Ishikawa (cell line): ENCODE data around the gene DGCR8.

Experiments
- CEBPB ChIP-seq: IDR thresholded peaks from 2 replicates; pipeline ENCODE4 v1.6.1; 2012
- EP300 ChIP-seq: IDR thresholded peaks from 2 replicates; pipeline ENCODE4 v1.6.1; 2012; ENCODE audit warnings: borderline replicate concordance
- MAX ChIP-seq: IDR thresholded peaks from 2 replicates; pipeline ENCODE4 v1.6.1; 2012
- RAD21 ChIP-seq: IDR thresholded peaks from 2 replicates; pipeline ENCODE4 v1.6.1; 2012; ENCODE audit warnings: low read depth
- REST ChIP-seq: IDR thresholded peaks from 2 replicates; pipeline ENCODE4 v1.6.1; 2012; ENCODE audit warnings: low read depth, mild to moderate bottlenecking
- TAF1 ChIP-seq: IDR thresholded peaks from 2 replicates; pipeline ENCODE4 v1.6.1; 2012; ENCODE audit warnings: low read depth, mild to moderate bottlenecking
- TCF12 ChIP-seq: IDR thresholded peaks from 2 replicates; pipeline ENCODE4 v1.6.1; 2012; ENCODE audit warnings: low read depth
- USF1 ChIP-seq: IDR thresholded peaks from 2 replicates; pipeline ENCODE4 v1.6.1; 2012
- ZBTB7A ChIP-seq: IDR thresholded peaks from 2 replicates; pipeline ENCODE4 v1.6.1; 2012; ENCODE audit warnings: low read depth

GRCh38 chr22:20094197-20094807 is 14.3 kb downstream of the DGCR8 start:
- TF ChIP-seq TAF1 (no peak), CEBPB (no peak), ZBTB7A (no peak), USF1 (no peak), EP300 (no peak), RAD21 (no peak), MAX (no peak), TCF12 (no peak), REST (no peak)
